Measurements from ENCODE around the gene RELT. TPM values are rescaled to one million over a fixed set of nuclear protein-coding genes. Genes with fewer than 3 reads are reported as not detected.

RELT gene
- polyA plus RNA-seq, 1 experiment = 1.1 TPM

- POLR2A ChIA-PET = no interaction called here
- no peak for DNase-seq (ENCODE audit: low read depth, low spot score)
Measured at GRCh38 chr11:73365352-73366264, 10.6 kb upstream of the RELT start.

DNA sequence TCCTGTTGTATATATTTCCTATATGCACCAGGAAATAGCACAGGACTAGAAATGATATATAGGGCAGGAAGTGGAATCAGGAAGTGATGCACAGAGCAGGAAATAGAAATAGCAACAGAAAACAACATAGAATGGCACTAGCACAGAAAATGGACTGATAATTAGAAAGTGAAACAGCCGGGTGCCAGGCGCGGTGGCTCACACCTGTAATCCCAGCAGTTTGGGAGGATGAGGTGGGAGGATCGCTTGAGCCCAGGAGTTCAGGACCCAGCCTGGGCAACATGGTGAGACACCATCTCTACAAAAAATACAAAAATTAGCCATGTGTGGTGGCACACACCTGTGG lies 10.0 kb upstream of the RELT start:
- H3K9me3 ChIP-seq (ENCODE audit: control insufficient read depth, insufficient read depth, low read length) = no peaks in the 10 kb centered on the region; the same call in 1 of the 2 replicates
- DNase-seq (ENCODE audit: low read depth, low spot score) = no peak
- CTCF ChIA-PET = interaction anchor here (7.3 kb wide), 1 partner anchor 15 kb away, joined by 74 read pairs; no protein-coding TSS in a partner anchor
- H3K27me3 ChIP-seq (ENCODE audit: control insufficient read depth, insufficient read depth, low read length) = no peaks in the 10 kb centered on the region
- no peak for TF ChIP-seq CTCF (IDR thresholded peaks at IDR 0.05; ENCODE audit: low read depth, low read length)
- POLR2A ChIA-PET = no interaction called here
- no peak overlapping the region for H3K4me3 ChIP-seq (ENCODE audit: low read depth, low read length)
- no peak overlapping the region for H3K27ac ChIP-seq (ENCODE audit: low read depth, low read length)

More at GRCh38 chr11:73365352-73366264, 10.6 kb upstream of the RELT start:
- no peaks in the 10 kb centered on the region; the same call in 1 of the 2 replicates for H3K9me3 ChIP-seq (ENCODE audit: control insufficient read depth, insufficient read depth, low read length)
- no peak overlapping the region for H3K27ac ChIP-seq (ENCODE audit: low read depth, low read length)
- H3K27me3 ChIP-seq (ENCODE audit: control insufficient read depth, insufficient read depth, low read length) = no peaks in the 10 kb centered on the region
- H3K4me3 ChIP-seq (ENCODE audit: low read depth, low read length) = no peak overlapping the region
- TF ChIP-seq CTCF (IDR thresholded peaks at IDR 0.05; ENCODE audit: low read depth, low read length) = no peak
- CTCF ChIA-PET = interaction anchor here (7.3 kb wide), 1 partner anchor 15 kb away, joined by 74 read pairs; no protein-coding TSS in a partner anchor

- Histone ChIP-seq H3K27me3 (ENCODE audit: control insufficient read depth, insufficient read depth, low read length) (no peaks in the 10 kb centered on the region), H3K4me3 (ENCODE audit: low read depth, low read length) (no peak overlapping the region), H3K9me3 (ENCODE audit: control insufficient read depth, insufficient read depth, low read length) (no peaks in the 10 kb centered on the region; the same call in 1 of the 2 replicates), H3K27ac (ENCODE audit: low read depth, low read length) (no peak overlapping the region)
- no peak for TF ChIP-seq CTCF (IDR thresholded peaks at IDR 0.05; ENCODE audit: low read depth, low read length)
- POLR2A ChIA-PET = no interaction called here
- DNase-seq (ENCODE audit: low read depth, low spot score) = no peak
- CTCF ChIA-PET = interaction anchor here (0.8 to 1.0 kb wide), 2 partner anchors 14 to 16 kb away, joined by 3 to 4 read pairs; no protein-coding TSS in a partner anchor
Measured at GRCh38 chr11:73366953-73367352, 9.2 kb upstream of the RELT start.

DNA sequence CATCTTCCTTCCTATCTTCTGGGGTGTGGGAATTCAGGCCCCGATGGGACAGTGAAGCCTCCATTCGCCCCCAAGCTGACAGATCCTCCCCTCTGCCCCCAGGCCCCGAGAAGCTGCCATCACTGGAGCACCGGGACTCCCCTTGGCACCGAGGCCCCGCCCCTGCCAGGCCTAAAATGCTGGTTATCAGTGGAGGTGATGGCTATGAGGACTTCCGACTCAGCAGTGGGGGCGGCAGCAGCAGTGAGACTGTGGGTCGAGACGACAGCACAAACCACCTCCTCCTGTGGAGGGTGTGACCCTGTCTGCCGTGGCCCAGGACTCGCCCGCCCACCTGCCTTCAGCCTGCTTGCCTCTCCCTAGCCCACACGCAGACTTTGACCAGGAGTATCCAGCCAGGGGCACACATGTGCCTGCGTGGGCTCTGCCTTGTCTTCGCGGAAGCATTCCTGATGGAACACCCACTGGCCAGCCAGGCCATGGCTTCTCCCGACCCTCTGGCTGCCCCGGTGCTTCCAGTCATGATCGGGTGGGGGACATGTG lies 8.6 kb upstream of the RELT start:
- Histone ChIP-seq H3K9me3 (ENCODE audit: control insufficient read depth, insufficient read depth, low read length) (no peaks in the 10 kb centered on the region; the same call in 1 of the 2 replicates), H3K4me3 (ENCODE audit: low read depth, low read length) (no peak overlapping the region), H3K27ac (ENCODE audit: low read depth, low read length) (no peak overlapping the region), H3K27me3 (ENCODE audit: control insufficient read depth, insufficient read depth, low read length) (no peaks in the 10 kb centered on the region)
- no peak for TF ChIP-seq CTCF (IDR thresholded peaks at IDR 0.05; ENCODE audit: low read depth, low read length)
- DNase-seq (ENCODE audit: low read depth, low spot score) = no peak
- ChIA-PET CTCF (interaction anchor here (0.8 to 1.0 kb wide), 2 partner anchors 15 to 17 kb away, joined by 3 to 4 read pairs; no protein-coding TSS in a partner anchor), POLR2A (no interaction called here)
